ENCODE data around the gene KLHL25. TPM values are rescaled to one million over a fixed set of nuclear protein-coding genes. Genes with fewer than 3 reads are reported as not detected.

Gene KLHL25
- total RNA-seq, 1 experiment from 2014 or later: 18.4 TPM

DNA sequence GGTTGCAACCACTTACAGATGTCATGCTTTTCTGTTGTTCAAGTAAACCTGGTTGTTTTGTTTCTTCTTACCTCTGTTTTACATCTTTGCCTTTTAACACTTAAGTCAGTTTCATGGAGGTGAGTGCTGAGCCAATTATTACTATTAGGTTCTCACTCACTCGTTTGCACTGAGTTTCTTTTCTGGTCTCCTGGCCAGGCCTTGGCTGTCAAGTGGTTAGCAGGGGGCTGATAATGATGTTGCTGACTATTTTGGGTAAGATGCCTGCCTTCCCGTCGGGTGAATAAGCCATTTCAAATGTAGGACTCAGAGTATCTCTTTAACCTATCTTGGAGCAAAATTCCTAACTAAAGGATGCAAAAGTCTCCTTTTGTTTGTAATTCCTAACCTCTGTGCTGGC, 78.5 kb downstream of the KLHL25 start:
- Histone ChIP-seq H3K27ac (ENCODE audit: insufficient read length, low read depth, low read length) (no peak overlapping the region), H3K79me2 (ENCODE audit: insufficient read depth, low read length) (no peaks in the 10 kb centered on the region), H3K4me1 (ENCODE audit: insufficient read depth, low read length) (no peaks in the 10 kb centered on the region), H2BK20ac (ENCODE audit: low read depth, low read length, poor library complexity, severe bottlenecking) (no peak overlapping the region), H2AK5ac (ENCODE audit: insufficient read length, low read length) (no peak overlapping the region), H2BK5ac (ENCODE audit: insufficient read length, low read length) (no peak overlapping the region), H3K23ac (ENCODE audit: insufficient read length, low read depth, low read length) (no peak overlapping the region), H3T11ph (ENCODE audit: low read length) (no peak overlapping the region), H2AFZ (ENCODE audit: low read length) (no peak overlapping the region), H3K27me3 (ENCODE audit: insufficient read depth, low read length) (no peaks in the 10 kb centered on the region), H3K9me3 (ENCODE audit: control insufficient read depth, low read depth, low read length) (no peaks in the 10 kb centered on the region), H4K5ac (ENCODE audit: insufficient read length, low read depth, low read length) (no peak overlapping the region), H2BK120ac (ENCODE audit: low read depth, low read length, poor library complexity, severe bottlenecking) (no peak overlapping the region), H2BK12ac (ENCODE audit: insufficient read length, low read depth, low read length) (no peak overlapping the region), H2BK15ac (ENCODE audit: low read depth, low read length) (no peak overlapping the region), H3K9ac (ENCODE audit: extremely low read depth, insufficient read length, low read length) (no peak overlapping the region), H3K56ac (ENCODE audit: insufficient read length, low read depth, low read length) (no peak overlapping the region), H3K4ac (ENCODE audit: low read depth, low read length) (no peak overlapping the region), H4K20me1 (ENCODE audit: control insufficient read depth, insufficient read depth, insufficient read length) (no peaks in the 10 kb centered on the region), H4K91ac (ENCODE audit: insufficient read length, low read depth, low read length) (no peak overlapping the region), H3K4me2 (ENCODE audit: insufficient read depth, insufficient read length, low read length) (no peak overlapping the region), H3K14ac (ENCODE audit: insufficient read depth, low read length) (no peak overlapping the region), H4K8ac (replicated peaks; ENCODE audit: insufficient read length, low read depth, low read length) (no peak overlapping the region), H3K79me1 (ENCODE audit: insufficient read depth, low read depth, low read length, poor library complexity, severe bottlenecking) (no peaks in the 10 kb centered on the region), H3K23me2 (ENCODE audit: insufficient read length, low read depth, low read length, poor library complexity, severe bottlenecking) (no peaks in the 10 kb centered on the region), H3K18ac (ENCODE audit: insufficient read length, low read depth, low read length) (no peak overlapping the region)
- no peak overlapping the region for H3K4me3 Mint-ChIP-seq
- H3K36me3 Mint-ChIP-seq (ENCODE audit: insufficient read depth in 1 of 3, low read depth in 3 of 3): peaks cover 4 to 53% (median 41%) of the 10 kb centered on the region in 3 experiments; a peak in 6 of 7 replicates
- TF ChIP-seq, protein P1, sequence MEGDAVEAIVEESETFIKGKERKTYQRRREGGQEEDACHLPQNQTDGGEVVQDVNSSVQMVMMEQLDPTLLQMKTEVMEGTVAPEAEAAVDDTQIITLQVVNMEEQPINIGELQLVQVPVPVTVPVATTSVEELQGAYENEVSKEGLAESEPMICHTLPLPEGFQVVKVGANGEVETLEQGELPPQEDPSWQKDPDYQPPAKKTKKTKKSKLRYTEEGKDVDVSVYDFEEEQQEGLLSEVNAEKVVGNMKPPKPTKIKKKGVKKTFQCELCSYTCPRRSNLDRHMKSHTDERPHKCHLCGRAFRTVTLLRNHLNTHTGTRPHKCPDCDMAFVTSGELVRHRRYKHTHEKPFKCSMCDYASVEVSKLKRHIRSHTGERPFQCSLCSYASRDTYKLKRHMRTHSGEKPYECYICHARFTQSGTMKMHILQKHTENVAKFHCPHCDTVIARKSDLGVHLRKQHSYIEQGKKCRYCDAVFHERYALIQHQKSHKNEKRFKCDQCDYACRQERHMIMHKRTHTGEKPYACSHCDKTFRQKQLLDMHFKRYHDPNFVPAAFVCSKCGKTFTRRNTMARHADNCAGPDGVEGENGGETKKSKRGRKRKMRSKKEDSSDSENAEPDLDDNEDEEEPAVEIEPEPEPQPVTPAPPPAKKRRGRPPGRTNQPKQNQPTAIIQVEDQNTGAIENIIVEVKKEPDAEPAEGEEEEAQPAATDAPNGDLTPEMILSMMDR (conservative IDR thresholded peaks at IDR 0.05): no peak
- no peak overlapping the region; a peak in 1 of 7 replicates for H3K27ac Mint-ChIP-seq
- no peaks in the 10 kb centered on the region for H3K27me3 Mint-ChIP-seq (ENCODE audit: low read depth)
- H3K9me3 Mint-ChIP-seq: no peaks in the 10 kb centered on the region
- peaks cover 6% of the 10 kb centered on the region in 2 experiments; a peak in 3 of 4 replicates for H3K4me1 Mint-ChIP-seq
- WGBS (ENCODE audit: extremely low coverage, insufficient read length, low lambda C conversion rate): no CpG with 5 or more reads among the region's 3 CpGs
- no peak for DNase-seq
